PC-9 (cell line): Measurements from ENCODE around the gene IL17RE. TPM values are rescaled to one million over a fixed set of nuclear protein-coding genes. Genes with fewer than 3 reads are reported as not detected.

Experiments
- BruUV-seq: library from RNA; stranded (reverse); fragments of 400-500 nt; replicated peaks from 2 replicates; lab custom pipeline; 2021; lab: Mats Ljungman, UMichigan
- CTCF ChIA-PET: fragments of 300-600 bp; sonication (Branson Sonifier 250); formaldehyde crosslinking; loops from one replicate; lab custom pipeline; 2022; ENCODE audit warnings: antibody characterized with exemption; lab: Charles Lee
- POLR2A ChIA-PET: fragments of 300-600 bp; sonication (Branson Sonifier 250); formaldehyde crosslinking; loops from one replicate; lab custom pipeline; 2022; ENCODE audit warnings: antibody characterized with exemption; ENCODE audit not compliant: unreplicated experiment; lab: Charles Lee
- DNase-seq, 2 experiments: peaks; one replicate each; pipeline versions ENCODE4 v3.0.0 to v3.0.0-alpha.2; 2015 to 2022; ENCODE audit warnings: mixed read lengths in 1 of 2
- H2AFZ ChIP-seq: fragments of 200-600 bp; sonication (generic); 2 replicates; pipeline ENCODE4 v1.8.1; 2017; ENCODE audit warnings: antibody characterized with exemption
- H3F3A ChIP-seq: fragments of 200-600 bp; sonication (generic); 2 replicates; pipeline ENCODE4 v1.8.1; 2017; ENCODE audit warnings: antibody characterized with exemption, mild to moderate bottlenecking, low read depth; ENCODE audit not compliant: insufficient read depth
- H3K27ac ChIP-seq: fragments of 200-600 bp; sonication (generic); 2 replicates; pipeline ENCODE4 v1.6.1; 2016; ENCODE audit warnings: mixed run types
- H3K27me3 ChIP-seq: fragments of 200-600 bp; sonication (generic); 2 replicates; pipeline ENCODE4 v1.6.1; 2016; ENCODE audit warnings: low read depth, mixed run types; ENCODE audit not compliant: insufficient read depth
- H3K36me3 ChIP-seq: fragments of 200-600 bp; sonication (generic); 2 replicates; pipeline ENCODE4 v1.6.1; 2016; ENCODE audit warnings: low read depth, mixed run types
- H3K4me1 ChIP-seq: fragments of 200-600 bp; sonication (generic); replicated peaks from 2 replicates; pipeline ENCODE4 v1.6.1; 2016; ENCODE audit warnings: mixed run types; ENCODE audit not compliant: insufficient read depth
- H3K4me2 ChIP-seq: fragments of 200-600 bp; sonication (generic); 2 replicates; pipeline ENCODE4 v1.6.1; 2017; ENCODE audit warnings: mixed run types
- H3K4me3 ChIP-seq: fragments of 200-600 bp; sonication (generic); 2 replicates; pipeline ENCODE4 v1.6.1; 2016; ENCODE audit warnings: mixed run types
- H3K79me2 ChIP-seq: fragments of 200-600 bp; sonication (generic); 2 replicates; pipeline ENCODE4 v1.6.1; 2017; ENCODE audit warnings: low read depth, mixed run types
- H3K9me2 ChIP-seq: fragments of 200-600 bp; sonication (generic); 2 replicates; pipeline ENCODE4 v1.8.1; 2017; ENCODE audit warnings: mild to moderate bottlenecking; ENCODE audit not compliant: insufficient read depth
- H3K9me3 ChIP-seq: fragments of 200-600 bp; sonication (generic); 2 replicates; pipeline ENCODE4 v1.8.1; 2016; ENCODE audit warnings: low read depth; ENCODE audit not compliant: insufficient read depth
- H4K20me1 ChIP-seq: fragments of 200-600 bp; sonication (generic); 2 replicates; pipeline ENCODE4 v1.8.1; 2017; ENCODE audit not compliant: insufficient read depth
- EZH2 ChIP-seq: fragments of 200-600 bp; sonication (generic); IDR thresholded peaks from 2 replicates; pipeline ENCODE4 v1.8.0; 2017; ENCODE audit warnings: antibody characterized with exemption, low read depth
- intact Hi-C: fragments of 100-400 bp; cut with micrococcal nuclease; formaldehyde crosslinking; loops from one replicate; pipeline ENCODE4 v1.10.0; 2022; ENCODE audit not compliant: unreplicated experiment
- total RNA-seq: library from RNA; stranded (reverse); gene quantifications from 2 replicates; pipeline ENCODE4 v1.2.3, GENCODE V29; 2021
- TF ChIP-seq, protein P1 (sequence below): fragments of 200-600 bp; sonication (generic); conservative IDR thresholded peaks from 2 replicates; pipeline ENCODE4 v1.6.1; 2017; ENCODE audit warnings: mixed run types, antibody characterized with exemption, mild to moderate bottlenecking, moderate library complexity

Gene IL17RE
- total RNA-seq, 1 experiment from 2014 or later: 23.8 TPM

DNA sequence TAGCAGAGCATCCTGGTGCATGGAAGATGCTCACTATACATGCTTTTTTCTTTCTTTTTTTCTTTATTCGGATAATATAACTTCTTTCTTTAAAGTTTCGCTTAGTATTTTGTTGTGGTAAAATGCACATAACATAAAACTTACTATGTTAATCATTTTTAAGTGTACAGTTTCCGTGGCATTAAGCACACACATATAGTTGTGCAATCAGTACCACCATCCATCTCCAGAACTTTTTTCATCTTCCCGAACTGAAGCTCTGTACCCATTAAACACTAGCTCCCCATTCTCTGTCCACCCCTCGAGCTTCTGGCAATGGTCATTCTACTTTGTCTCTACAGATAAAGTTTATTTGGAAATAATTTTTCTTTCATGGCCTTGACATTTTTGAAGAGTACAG is 13.2 kb upstream of the IL17RE start:
- no peak for TF ChIP-seq EZH2
- TF ChIP-seq, protein P1, sequence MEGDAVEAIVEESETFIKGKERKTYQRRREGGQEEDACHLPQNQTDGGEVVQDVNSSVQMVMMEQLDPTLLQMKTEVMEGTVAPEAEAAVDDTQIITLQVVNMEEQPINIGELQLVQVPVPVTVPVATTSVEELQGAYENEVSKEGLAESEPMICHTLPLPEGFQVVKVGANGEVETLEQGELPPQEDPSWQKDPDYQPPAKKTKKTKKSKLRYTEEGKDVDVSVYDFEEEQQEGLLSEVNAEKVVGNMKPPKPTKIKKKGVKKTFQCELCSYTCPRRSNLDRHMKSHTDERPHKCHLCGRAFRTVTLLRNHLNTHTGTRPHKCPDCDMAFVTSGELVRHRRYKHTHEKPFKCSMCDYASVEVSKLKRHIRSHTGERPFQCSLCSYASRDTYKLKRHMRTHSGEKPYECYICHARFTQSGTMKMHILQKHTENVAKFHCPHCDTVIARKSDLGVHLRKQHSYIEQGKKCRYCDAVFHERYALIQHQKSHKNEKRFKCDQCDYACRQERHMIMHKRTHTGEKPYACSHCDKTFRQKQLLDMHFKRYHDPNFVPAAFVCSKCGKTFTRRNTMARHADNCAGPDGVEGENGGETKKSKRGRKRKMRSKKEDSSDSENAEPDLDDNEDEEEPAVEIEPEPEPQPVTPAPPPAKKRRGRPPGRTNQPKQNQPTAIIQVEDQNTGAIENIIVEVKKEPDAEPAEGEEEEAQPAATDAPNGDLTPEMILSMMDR: no peak
- CTCF ChIA-PET: no interaction called here
- Histone ChIP-seq H3K9me2 (no peaks in the 10 kb centered on the region), H3K27ac (no peak overlapping the region), H3K27me3 (no peaks in the 10 kb centered on the region), H3K4me1 (peaks cover 40% of the 10 kb centered on the region), H3K36me3 (peaks cover 16% of the 10 kb centered on the region), H3K4me3 (no peak overlapping the region), H3F3A (peaks cover 42% of the 10 kb centered on the region), H4K20me1 (no peaks in the 10 kb centered on the region), H3K79me2 (peaks cover 38% of the 10 kb centered on the region), H2AFZ (no peak overlapping the region), H3K4me2 (peak overlapping the region; percentile 83), H3K9me3 (no peaks in the 10 kb centered on the region)
- intact Hi-C loops: no loop called here
- no TSS peak for BruUV-seq
- no peak for DNase-seq
- POLR2A ChIA-PET: no interaction called here

DNA sequence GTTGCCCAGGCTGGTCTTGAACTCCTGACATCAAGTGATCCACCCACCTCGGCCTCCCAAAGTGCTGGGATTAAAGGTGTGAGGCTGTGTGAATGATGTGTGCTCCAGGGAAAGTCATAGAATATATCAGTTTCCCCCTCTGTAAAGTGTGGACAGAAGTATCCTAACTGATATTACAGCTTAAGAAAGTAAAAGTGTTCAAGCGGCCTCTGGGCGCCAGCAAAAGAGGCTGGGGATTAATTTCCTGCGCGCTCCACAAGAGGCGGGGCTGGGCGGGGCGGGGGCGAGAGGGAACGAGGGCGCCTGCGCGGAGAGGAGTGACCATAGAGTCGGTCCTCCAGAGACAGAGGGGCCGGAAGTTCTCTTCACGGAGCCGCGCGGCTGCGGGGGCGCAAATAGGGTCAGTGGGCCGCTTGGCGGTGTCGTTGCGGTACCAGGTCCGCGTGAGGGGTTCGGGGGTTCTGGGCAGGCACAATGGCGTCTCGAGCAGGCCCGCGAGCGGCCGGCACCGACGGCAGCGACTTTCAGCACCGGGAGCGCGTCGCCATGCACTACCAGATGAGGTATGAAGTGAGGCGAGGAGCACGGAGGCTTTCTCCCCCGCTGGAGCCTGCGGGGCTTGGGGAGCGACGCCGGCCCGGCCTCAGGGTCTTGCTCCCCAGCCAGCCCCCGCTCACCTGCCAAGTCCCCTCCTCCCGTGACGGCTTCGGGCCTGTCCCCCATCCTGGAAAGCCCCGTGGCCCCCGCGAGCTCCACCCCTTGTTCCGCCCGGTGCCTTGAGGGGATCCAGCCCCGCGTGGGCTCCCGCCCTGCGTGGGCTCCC is 12.2 kb upstream of the IL17RE start, which contains the start of gene JAGN1:
Gene JAGN1 (plus strand): TSS at position 362 of the 823 bp plus-strand sequence. CDS start 113 bp downstream, at position 475.
- Histone ChIP-seq H4K20me1 (no peaks in the 10 kb centered on the region), H3K27me3 (no peaks in the 10 kb centered on the region), H3K36me3 (peaks cover 16% of the 10 kb centered on the region), H3K9me2 (no peaks in the 10 kb centered on the region), H2AFZ (peak within 1 kb of the TSS; percentile 85), H3K9me3 (no peaks in the 10 kb centered on the region), H3F3A (peaks cover 40% of the 10 kb centered on the region), H3K4me1 (peaks cover 32% of the 10 kb centered on the region), H3K4me3 (peak within 1 kb of the TSS; percentile 77), H3K4me2 (peak within 1 kb of the TSS; percentile 83), H3K79me2 (peaks cover 38% of the 10 kb centered on the region), H3K27ac (peak within 1 kb of the TSS; percentile 72)
- POLR2A ChIA-PET: interaction anchor here (0.6 to 0.7 kb wide), 3 partner anchors 11 to 86 kb away, joined by 3 to 13 read pairs (median 4); partner anchors contain the start of genes CIDEC and IL17RC
- TF ChIP-seq EZH2: no peak
- TF ChIP-seq, protein P1: no peak
- DNase-seq: peak; percentile 55 to 79
- BruUV-seq: TSS peak; percentile 48
- CTCF ChIA-PET: interaction anchor here (0.6 kb wide), 3 partner anchors 47 to 1318 kb away, joined by 4 to 9 read pairs (median 4); partner anchors contain the start of gene RPUSD3
- intact Hi-C loops: no loop called here

DNA sequence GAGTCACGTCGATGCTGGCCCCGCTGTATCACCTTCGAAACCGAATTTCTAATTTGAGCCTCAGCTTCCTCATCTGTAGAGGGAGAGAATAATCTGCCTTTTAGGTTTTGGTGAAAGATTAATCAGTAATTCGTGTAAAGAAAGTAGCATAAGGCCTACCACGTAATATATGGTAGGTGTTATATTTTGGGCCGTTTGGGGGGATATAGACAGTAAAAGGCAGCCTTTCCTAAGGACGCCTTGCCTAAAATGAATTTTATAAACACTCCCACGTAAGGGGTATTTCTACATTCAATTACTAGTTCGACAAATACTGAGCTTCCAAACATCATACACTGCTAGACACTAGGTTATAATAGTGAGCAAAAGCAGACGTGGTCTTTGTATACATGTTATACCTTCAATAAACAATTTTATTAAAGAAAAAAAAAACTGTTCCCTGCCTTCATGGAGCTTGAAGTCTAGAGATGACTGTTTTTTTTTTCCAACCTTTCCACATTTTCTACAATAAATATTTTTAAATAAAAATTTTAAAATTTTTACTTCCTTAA is 11.5 kb upstream of the IL17RE start:
- Histone ChIP-seq H3K27me3 (no peaks in the 10 kb centered on the region), H3K36me3 (peaks cover 16% of the 10 kb centered on the region), H3K4me3 (peak overlapping the region; percentile 77), H3K4me1 (peaks cover 38% of the 10 kb centered on the region), H3K9me3 (no peaks in the 10 kb centered on the region), H4K20me1 (no peaks in the 10 kb centered on the region), H3K27ac (peak overlapping the region; percentile 72), H3K79me2 (peaks cover 45% of the 10 kb centered on the region), H3F3A (peaks cover 47% of the 10 kb centered on the region), H3K4me2 (peak overlapping the region; percentile 83), H2AFZ (peak overlapping the region; percentile 85), H3K9me2 (no peaks in the 10 kb centered on the region)
- ChIA-PET CTCF (no interaction called here), POLR2A (interaction anchor here (0.6 kb wide), 1 partner anchor 538 kb away, joined by 4 read pairs; no protein-coding TSS in a partner anchor)
- no TSS peak for BruUV-seq
- intact Hi-C loops: no loop called here
- DNase-seq: no peak
- TF ChIP-seq, protein P1: no peak
- no peak for TF ChIP-seq EZH2
